ENCODE data around the gene RAPGEF5. TPM values are rescaled to one million over a fixed set of nuclear protein-coding genes. Genes with fewer than 3 reads are reported as not detected.

RAPGEF5 gene
- total RNA-seq, 1 experiment from 2014 or later = 20.8 TPM

- DNase-seq (ENCODE audit: low read depth, low spot score) = peak; percentile 30
- in situ Hi-C loops (cut with HindIII; ENCODE audit: low pct_unique_long_range_greater_than_20kb, low sequenced_read_pairs) = no loop called here
Observed at GRCh38 chr7:22220941-22221340, 136.0 kb downstream of the RAPGEF5 start.

- in situ Hi-C loops (cut with HindIII; ENCODE audit: low pct_unique_long_range_greater_than_20kb, low sequenced_read_pairs) = no loop called here
- DNase-seq (ENCODE audit: low read depth, low spot score) = peak; percentile 68
Observed at GRCh38 chr7:22219739-22220493, 137.0 kb downstream of the RAPGEF5 start.

GRCh38 chr7:22219036-22219435 lies 137.9 kb downstream of the RAPGEF5 start:
- peak; percentile 99 for DNase-seq (ENCODE audit: low read depth, low spot score)
- in situ Hi-C loops (cut with HindIII; ENCODE audit: low pct_unique_long_range_greater_than_20kb, low sequenced_read_pairs) = no loop called here

DNA sequence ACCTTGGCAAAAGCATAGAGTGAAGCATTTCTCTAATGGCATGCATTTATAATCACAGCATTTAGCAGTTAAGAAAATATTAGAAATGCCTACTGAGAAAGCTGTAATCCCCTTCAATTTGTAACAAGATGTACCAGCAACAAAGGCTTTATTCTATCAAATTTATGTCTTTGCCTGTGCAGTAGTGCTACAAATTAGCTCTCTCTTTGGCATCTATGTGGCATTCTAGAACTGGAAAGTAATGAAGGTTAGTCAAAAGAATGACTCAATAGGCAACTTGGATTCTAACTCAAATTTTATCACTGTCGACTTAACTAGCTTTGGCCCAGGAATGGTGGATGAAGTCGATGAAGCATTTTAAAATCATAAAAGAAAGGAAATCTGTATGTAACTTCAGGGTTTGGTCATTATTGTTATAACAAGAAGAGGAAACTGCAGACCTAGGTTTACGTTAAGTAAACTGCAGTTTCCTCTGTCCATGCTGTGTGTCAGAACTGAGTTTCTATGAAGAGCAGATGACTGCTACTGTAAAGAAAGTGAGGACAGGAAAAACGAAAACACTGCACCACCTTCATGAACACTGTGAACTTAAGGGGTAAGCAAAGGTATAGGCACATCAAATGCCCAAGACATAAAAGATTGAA lies 140.0 kb downstream of the RAPGEF5 start:
- no peak for DNase-seq (ENCODE audit: low read depth, low spot score)
- in situ Hi-C loops (cut with HindIII; ENCODE audit: low pct_unique_long_range_greater_than_20kb, low sequenced_read_pairs) = no loop called here

GRCh38 chr7:22216309-22216708 lies 140.6 kb downstream of the RAPGEF5 start:
- DNase-seq (ENCODE audit: low read depth, low spot score) = no peak
- in situ Hi-C loops (cut with HindIII; ENCODE audit: low pct_unique_long_range_greater_than_20kb, low sequenced_read_pairs) = no loop called here

GRCh38 chr7:22214000-22214399 lies 143.0 kb downstream of the RAPGEF5 start:
- DNase-seq (ENCODE audit: low read depth, low spot score) = no peak
- in situ Hi-C loops (cut with HindIII; ENCODE audit: low pct_unique_long_range_greater_than_20kb, low sequenced_read_pairs) = no loop called here

DNA sequence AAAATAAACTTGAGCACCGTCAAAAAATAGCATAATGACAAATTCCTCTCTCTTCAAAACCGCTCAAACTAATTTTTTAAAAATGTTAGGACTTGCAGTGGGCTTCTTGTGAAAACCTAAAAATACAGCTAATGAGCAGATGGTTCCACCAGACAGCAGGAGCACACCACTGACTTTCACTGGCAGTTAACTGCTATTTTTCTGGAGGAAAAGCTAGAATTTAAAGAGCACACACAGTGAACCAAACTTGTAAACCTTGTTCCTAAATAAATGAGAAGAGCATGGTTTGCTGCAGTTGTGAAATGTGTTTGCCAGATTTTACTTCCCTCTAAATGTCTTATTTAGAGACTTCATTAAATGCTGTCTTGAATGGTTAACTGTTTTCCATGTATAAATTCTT lies 143.9 kb downstream of the RAPGEF5 start:
- no peak for DNase-seq (ENCODE audit: low read depth, low spot score)
- in situ Hi-C loops (cut with HindIII; ENCODE audit: low pct_unique_long_range_greater_than_20kb, low sequenced_read_pairs) = no loop called here

DNA sequence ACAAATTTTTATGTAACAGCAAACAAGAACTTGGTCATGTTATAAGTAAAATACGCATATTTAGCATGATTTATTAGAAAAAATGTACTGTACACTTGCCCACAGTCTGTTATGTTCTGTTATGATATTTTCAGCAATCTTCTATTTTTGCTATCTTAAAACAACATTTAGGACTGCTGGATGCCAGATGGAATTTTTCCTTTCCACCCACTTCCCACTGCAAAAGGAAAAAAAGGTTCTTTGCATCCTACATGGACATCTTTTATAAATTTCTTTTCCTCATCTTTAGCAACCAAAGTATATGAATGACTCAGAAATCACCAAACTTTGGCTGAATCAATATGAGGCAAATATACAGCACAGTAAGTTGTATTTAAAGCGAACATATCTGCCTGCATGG lies 146.0 kb downstream of the RAPGEF5 start:
- in situ Hi-C loops (cut with HindIII; ENCODE audit: low pct_unique_long_range_greater_than_20kb, low sequenced_read_pairs) = no loop called here
- DNase-seq (ENCODE audit: low read depth, low spot score) = no peak

DNA sequence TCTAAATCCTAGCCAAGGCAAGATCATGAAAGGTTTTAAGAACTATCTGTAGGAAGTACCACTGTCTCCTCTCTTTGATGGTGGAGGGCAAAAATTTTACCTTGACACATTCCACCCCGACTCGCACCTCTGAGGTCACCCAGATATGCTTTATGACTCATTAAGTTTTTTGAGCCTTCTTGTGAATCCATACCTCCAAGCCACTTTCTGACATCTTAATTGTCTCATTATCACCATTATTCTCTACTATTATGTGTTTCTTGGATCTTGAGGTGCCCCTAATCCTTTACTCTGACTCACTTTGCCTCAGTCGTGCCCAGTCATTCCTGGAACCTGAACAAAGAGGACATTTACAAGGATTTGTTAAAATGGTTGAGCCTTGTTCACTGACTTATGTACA lies 146.6 kb downstream of the RAPGEF5 start:
- in situ Hi-C loops (cut with HindIII; ENCODE audit: low pct_unique_long_range_greater_than_20kb, low sequenced_read_pairs) = no loop called here
- peak; percentile 29 for DNase-seq (ENCODE audit: low read depth, low spot score)

DNA sequence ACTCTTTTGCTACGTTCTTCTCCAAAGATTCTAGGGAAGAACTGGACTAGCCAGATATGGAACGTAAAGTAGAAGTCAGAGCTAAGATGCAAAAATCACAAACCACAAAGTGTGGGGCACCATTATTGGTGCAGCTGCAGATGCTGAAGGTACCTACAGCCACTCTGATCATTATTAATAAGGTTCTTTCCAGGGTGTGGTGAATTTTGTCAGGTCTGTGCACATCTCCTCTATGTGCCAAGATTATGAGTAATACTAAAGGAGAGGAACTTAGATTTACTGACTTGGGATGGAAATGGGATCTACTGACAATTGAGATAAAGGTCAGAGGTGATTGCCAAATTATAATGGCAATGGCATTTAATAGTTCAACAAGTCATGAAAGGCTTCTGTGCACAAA lies 148.2 kb downstream of the RAPGEF5 start:
- in situ Hi-C loops (cut with HindIII; ENCODE audit: low pct_unique_long_range_greater_than_20kb, low sequenced_read_pairs) = no loop called here
- no peak for DNase-seq (ENCODE audit: low read depth, low spot score)

- DNase-seq (ENCODE audit: low read depth, low spot score) = peak; percentile 26
- in situ Hi-C loops (cut with HindIII; ENCODE audit: low pct_unique_long_range_greater_than_20kb, low sequenced_read_pairs) = no loop called here
Observed at GRCh38 chr7:22207724-22208225, 149.2 kb downstream of the RAPGEF5 start.

GRCh38 chr7:22205631-22206030 lies 151.3 kb downstream of the RAPGEF5 start:
- in situ Hi-C loops (cut with HindIII; ENCODE audit: low pct_unique_long_range_greater_than_20kb, low sequenced_read_pairs) = no loop called here
- DNase-seq (ENCODE audit: low read depth, low spot score) = no peak

DNA sequence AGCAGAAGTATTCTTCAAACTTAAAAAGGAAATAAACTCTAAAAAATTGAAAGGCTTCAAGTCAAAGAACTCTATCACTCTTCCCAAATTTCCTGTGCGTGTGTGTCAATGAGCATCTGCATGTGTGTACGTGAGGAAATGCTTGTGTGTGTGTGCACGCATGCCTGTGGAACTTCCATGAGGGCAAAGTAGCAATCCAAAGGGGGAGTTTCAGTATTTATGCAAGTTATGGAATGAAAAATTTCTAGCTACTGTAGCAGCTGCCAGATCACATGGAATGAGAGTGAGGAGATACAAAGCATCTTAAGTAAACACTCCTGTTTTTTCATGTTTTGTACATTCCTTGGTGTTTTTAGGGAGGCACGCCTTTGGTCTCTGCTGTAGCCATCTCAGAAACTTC lies 152.6 kb downstream of the RAPGEF5 start:
- in situ Hi-C loops (cut with HindIII; ENCODE audit: low pct_unique_long_range_greater_than_20kb, low sequenced_read_pairs) = no loop called here
- DNase-seq (ENCODE audit: low read depth, low spot score) = no peak

GRCh38 chr7:22202141-22202540 lies 154.8 kb downstream of the RAPGEF5 start:
- in situ Hi-C loops (cut with HindIII; ENCODE audit: low pct_unique_long_range_greater_than_20kb, low sequenced_read_pairs) = no loop called here
- no peak for DNase-seq (ENCODE audit: low read depth, low spot score)

DNA sequence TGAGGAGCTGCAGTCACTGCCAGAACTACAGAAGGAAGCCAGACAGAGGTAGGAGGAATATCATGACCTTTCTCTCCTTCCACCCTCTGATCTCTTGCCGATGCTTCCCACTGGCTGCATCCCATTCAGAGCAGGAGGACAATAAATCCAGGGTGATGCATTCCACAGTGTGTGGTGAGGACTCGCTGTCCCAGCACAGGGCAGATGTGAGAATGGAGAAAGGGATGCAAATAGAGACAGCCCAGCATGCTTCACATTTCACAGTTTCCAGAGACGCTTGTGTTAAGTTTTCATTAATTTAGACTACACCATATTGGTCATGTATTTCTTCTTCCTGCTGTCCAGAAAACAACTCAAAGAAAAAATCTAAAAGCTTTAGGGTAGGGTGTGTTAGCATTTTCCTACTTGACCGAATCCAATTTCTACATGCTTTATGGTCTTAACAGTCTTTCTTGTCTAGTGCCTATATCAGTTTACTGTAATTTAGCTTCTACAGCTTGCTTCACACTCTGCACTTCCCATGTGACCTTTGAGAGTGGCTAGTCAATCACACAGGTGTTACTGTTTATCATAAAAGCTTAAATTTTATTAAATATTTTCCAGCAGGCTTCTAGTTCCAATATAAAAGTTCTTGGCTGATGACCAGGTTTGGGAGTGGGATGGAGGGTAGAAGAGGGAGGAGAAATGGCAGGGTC lies 155.6 kb downstream of the RAPGEF5 start:
- in situ Hi-C loops (cut with HindIII; ENCODE audit: low pct_unique_long_range_greater_than_20kb, low sequenced_read_pairs) = no loop called here
- DNase-seq (ENCODE audit: low read depth, low spot score) = no peak

DNA sequence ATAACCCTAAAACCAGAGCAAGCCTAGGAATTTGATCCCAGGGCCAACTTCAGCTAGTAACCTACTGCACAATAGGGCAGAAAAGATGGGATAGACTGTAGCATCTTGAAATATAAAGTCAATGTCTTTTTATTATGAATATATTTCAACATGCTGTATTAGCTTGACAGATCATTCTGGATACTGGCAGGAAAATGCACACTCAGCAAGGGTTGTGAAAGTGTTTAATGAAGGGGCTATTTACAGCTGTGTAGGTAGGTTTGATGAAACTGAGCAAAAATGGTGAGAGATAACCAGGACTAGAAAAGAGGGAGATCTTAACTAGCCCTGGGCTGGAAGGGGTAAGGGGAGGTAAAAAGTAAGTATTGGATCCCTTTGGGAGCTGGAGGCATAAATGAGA lies 156.2 kb downstream of the RAPGEF5 start:
- in situ Hi-C loops (cut with HindIII; ENCODE audit: low pct_unique_long_range_greater_than_20kb, low sequenced_read_pairs) = no loop called here
- DNase-seq (ENCODE audit: low read depth, low spot score) = no peak

DNA sequence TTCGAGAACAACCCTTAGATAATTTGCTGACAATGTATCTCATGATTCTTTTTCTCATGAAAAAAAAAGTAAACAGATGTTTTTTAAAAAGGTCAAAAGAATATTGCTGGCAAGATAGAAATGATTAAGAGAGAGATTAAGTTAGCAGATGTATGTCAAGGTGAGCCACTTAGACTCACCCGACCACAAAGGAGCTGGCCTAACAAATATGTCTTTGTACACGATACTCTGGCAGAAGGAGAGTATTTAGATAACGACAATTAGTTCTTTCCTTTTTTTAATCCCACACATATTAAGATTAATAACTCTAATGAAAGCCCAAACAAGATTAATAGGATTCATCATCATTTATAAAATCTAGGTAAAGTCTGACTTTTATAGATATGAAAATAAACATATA lies 156.7 kb downstream of the RAPGEF5 start:
- no peak for DNase-seq (ENCODE audit: low read depth, low spot score)
- in situ Hi-C loops (cut with HindIII; ENCODE audit: low pct_unique_long_range_greater_than_20kb, low sequenced_read_pairs) = no loop called here

DNA sequence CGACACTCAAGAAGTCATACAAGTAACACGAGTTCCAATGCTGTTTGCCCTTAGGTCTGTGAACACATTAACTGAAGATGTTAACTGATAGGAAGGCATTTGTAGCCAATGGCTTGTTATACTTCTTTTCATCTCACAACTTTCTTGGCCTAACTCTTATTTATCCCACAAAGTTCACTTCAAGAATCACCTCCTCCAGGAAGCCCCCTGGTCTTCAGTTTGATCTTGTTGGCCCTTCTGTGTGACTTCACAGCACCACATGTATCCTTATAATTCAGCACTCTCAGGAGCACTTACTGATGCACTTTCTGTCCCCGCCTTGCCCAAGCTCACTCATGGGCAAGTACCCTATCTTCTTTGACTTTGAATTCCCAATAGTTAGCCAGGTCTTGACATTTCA lies 159.6 kb downstream of the RAPGEF5 start:
- in situ Hi-C loops (cut with HindIII; ENCODE audit: low pct_unique_long_range_greater_than_20kb, low sequenced_read_pairs) = no loop called here
- no peak for DNase-seq (ENCODE audit: low read depth, low spot score)

- DNase-seq (ENCODE audit: low read depth, low spot score) = no peak
- in situ Hi-C loops (cut with HindIII; ENCODE audit: low pct_unique_long_range_greater_than_20kb, low sequenced_read_pairs) = no loop called here
Observed at GRCh38 chr7:22196429-22196828, 160.5 kb downstream of the RAPGEF5 start.
